Spleen (tissue), 11 donors: ENCODE data around the gene CSNK1A1. TPM values are rescaled to one million over a fixed set of nuclear protein-coding genes. Genes with fewer than 3 reads are reported as not detected.
"Not testable (repeated sequence)": the region's sequence is repeated elsewhere in the genome, so short reads cannot be mapped to it uniquely, and the experiment has no call there.

ENCODE experiments used
- DNase-seq: peaks from one replicate; pipeline ENCODE4 v3.0.0-alpha.2; 2020
- H3K27ac ChIP-seq, 8 donors: fragments of 200-600 bp; sonication (generic) in 7 of 8; 1 replicate in 4 of 8; 2 replicates in 4 of 8; pipeline versions ENCODE4 v1.5.0 to v1.8.0; 2016 to 2021; ENCODE audit warnings: inconsistent platforms in 4 of 8, mild to moderate bottlenecking in 4 of 8, moderate library complexity in 1 of 8
- H3K27me3 ChIP-seq, 7 donors: fragments of 200-600 bp; sonication (generic) in 6 of 7; replicated peaks in 1 of 7; 1 replicate in 4 of 7; 2 replicates in 3 of 7; pipeline versions ENCODE4 v1.5.0 to v1.8.0; 2016 to 2021; ENCODE audit warnings: inconsistent platforms in 3 of 7, mild to moderate bottlenecking in 1 of 7
- H3K36me3 ChIP-seq, 6 donors: fragments of 200-600 bp; sonication (generic) in 5 of 6; 1 replicate in 4 of 6; 2 replicates in 2 of 6; pipeline versions ENCODE4 v1.5.0 to v1.8.0; 2016 to 2021; ENCODE audit warnings: inconsistent platforms in 2 of 6
- H3K4me1 ChIP-seq, 6 donors: fragments of 200-600 bp; sonication (generic) in 5 of 6; 1 replicate in 3 of 6; 2 replicates in 3 of 6; pipeline versions ENCODE4 v1.5.0 to v1.8.0; 2016 to 2021; ENCODE audit warnings: inconsistent platforms in 3 of 6
- H3K4me3 ChIP-seq, 8 donors: fragments of 200-600 bp; sonication (generic) in 7 of 8; 1 replicate in 4 of 8; 2 replicates in 4 of 8; pipeline versions ENCODE4 v1.5.0 to v1.8.0; 2016 to 2021; ENCODE audit warnings: inconsistent platforms in 4 of 8, mild to moderate bottlenecking in 4 of 8, moderate library complexity in 2 of 8
- H3K9me3 ChIP-seq, 8 donors: fragments of 200-600 bp; sonication (generic) in 7 of 8; 1 replicate in 4 of 8; 2 replicates in 4 of 8; pipeline versions ENCODE4 v1.5.0 to v1.8.0; 2016 to 2021; ENCODE audit warnings: inconsistent platforms in 4 of 8
- POLR2A ChIP-seq, 3 donors: fragments of 450-650 bp; IDR thresholded peaks; one replicate each; pipeline ENCODE4 v1.5.1; 2017; ENCODE audit warnings: antibody characterized with exemption in 3 of 3, mild to moderate bottlenecking in 1 of 3
- POLR2AphosphoS5 ChIP-seq, 3 donors: sonication (generic); formaldehyde crosslinking; IDR thresholded peaks; one replicate each; pipeline ENCODE4 v1.5.1; 2017; ENCODE audit warnings: antibody characterized with exemption in 3 of 3
- WGBS, 5 donors: extraction: QIAGEN DNeasy Blood & Tissue Kit in 3 of 5; methylation state at CpG; one replicate each; pipeline versions ENCODE4 v1.1.5 to v1.1.7; 2013 to 2018; 5-methylcytosine and 5-hydroxymethylcytosine counted together
- intact Hi-C: fragments of 100-400 bp; cut with DNase I; formaldehyde crosslinking; loops from one replicate; pipeline ENCODE4 v1.15.0; 2023; ENCODE audit warnings: low total_unique reads
- polyA plus RNA-seq, 3 donors: library from polyadenylated mRNA; stranded (reverse); fragments of 200-250 nt; gene quantifications; one replicate each; pipeline ENCODE4 v1.2.1, GENCODE V29; 2013
- total RNA-seq, 7 donors: library from RNA; depleted of rRNA in 3 of 7; stranded (reverse); fragments of >200 nt in 3 of 7; fragmentation: NEBNext Ultra II Directional in 4 of 7; extraction: Animal tissue kit (Norgen Biotek cat#: 25700) in 4 of 7; gene quantifications; one replicate each; pipeline versions ENCODE4 v1.1.0 to v1.2.1, GENCODE V29; 2016 to 2021
- TF ChIP-seq, protein P1 (sequence below), 11 experiments: fragments of 200-600 bp in 7 of 11; fragments of 450-650 bp in 4 of 11; sonication (generic) in 4 of 11; IDR thresholded peaks in 8 of 11; conservative IDR thresholded peaks in 3 of 11; 1 replicate in 7 of 11; 2 replicates in 4 of 11; pipeline versions ENCODE4 v1.4.0 to v1.8.0; 2016 to 2021; ENCODE audit warnings: antibody characterized with exemption in 11 of 11, inconsistent platforms in 4 of 11, mild to moderate bottlenecking in 1 of 11
- donor health status: healthy with polysubstance abuse.
- donor health status: DM: no; HTN: no; CAD: no; lungs with moderate emphysema.
- donor health status: DM: no; HTN: no; CAD: no.
- donor health status: Bipolar disorder and iron deficiency.
- donor health status: healthy.
- donor health status: DM: no; HTN: no; CAD: no.
- donor health status: DM: yes; HTN: yes; CAD: no.

The CSNK1A1 gene
- total and polyA plus RNA-seq, 10 donors, result 31.9 to 223 (median 185) TPM

DNA sequence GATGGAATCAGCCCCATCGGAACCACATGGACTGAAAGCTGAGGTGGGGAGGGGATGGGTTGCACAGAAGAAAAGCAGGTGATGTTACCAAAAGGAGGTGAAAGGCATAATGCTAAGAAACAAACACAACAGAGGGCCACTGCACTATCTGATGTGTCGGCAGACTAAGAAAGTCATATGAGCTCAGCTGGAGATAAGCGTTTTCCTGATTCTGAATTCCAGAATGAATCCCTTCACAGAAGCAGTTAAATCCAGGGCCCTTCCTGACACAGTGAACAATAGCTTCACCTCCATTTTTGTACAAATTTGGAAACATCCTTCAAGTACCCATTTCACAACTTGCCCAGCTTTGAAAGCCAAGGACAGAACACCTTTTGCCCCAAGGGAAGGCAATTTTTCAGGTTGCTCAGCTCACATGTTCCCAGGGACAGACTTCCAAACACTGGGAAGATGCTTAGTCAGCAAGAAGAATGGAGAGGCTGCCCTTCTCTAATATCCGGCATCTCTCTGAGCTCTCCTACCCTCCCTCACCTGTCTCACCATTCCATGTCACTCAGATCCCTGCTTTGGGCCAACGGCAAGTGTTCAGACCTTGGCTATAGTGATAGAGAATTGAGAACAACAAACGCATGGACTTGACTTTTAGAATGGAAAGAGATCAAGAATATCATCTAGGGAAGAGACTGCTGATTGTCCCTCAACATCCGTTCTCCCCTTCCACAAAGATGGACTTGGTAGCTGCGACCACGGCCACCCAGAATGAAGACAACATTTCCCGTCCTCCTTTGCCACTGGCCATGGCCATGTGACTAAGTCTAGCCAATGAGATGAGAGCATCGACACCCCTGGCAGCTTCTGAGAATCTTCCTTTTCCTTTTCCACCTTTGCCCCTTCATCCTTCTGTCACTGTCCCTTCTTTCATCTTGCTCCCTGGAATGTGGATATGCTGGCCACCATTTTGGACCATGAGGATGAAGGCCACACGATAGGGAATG is 103.6 kb downstream of the CSNK1A1 start:
- H3K27ac ChIP-seq, result peak overlapping the region in 6 of 8 donors; percentile 25 to 71 (median 56)

GRCh38 chr5:149446794-149447193 is 104.4 kb downstream of the CSNK1A1 start:
- Histone ChIP-seq H3K4me1 (peaks cover 15 to 42% (median 30%) of the 10 kb centered on the region in 6 donors), H3K27ac (peak overlapping the region in 3 of 8 donors; percentile 57 to 71 (median 69))
- H3K36me3 ChIP-seq, H3K27me3 ChIP-seq, H3K4me3 ChIP-seq, H3K9me3 ChIP-seq, DNase-seq, intact Hi-C loops: not testable (repeated sequence)
- 89 to 100% (median 97%) methylated on average over 3 of the region's 3 CpGs for WGBS, 5 donors

More for the DNA sequence above, 103.6 kb downstream of the CSNK1A1 start:
- H3K4me3 ChIP-seq, result no peak overlapping the region
- no peak for DNase-seq
- peaks cover 19 to 43% (median 32%) of the 10 kb centered on the region in 6 donors for H3K4me1 ChIP-seq
- H3K9me3 ChIP-seq, result peaks cover 0 to 5% (median 0%) of the 10 kb centered on the region in 8 donors
- intact Hi-C loops, result no loop called here
- H3K36me3 ChIP-seq, result no peaks in the 10 kb centered on the region
- TF ChIP-seq POLR2AphosphoS5 (IDR thresholded peaks at IDR 0.05), result no peak
- TF ChIP-seq, protein P1, sequence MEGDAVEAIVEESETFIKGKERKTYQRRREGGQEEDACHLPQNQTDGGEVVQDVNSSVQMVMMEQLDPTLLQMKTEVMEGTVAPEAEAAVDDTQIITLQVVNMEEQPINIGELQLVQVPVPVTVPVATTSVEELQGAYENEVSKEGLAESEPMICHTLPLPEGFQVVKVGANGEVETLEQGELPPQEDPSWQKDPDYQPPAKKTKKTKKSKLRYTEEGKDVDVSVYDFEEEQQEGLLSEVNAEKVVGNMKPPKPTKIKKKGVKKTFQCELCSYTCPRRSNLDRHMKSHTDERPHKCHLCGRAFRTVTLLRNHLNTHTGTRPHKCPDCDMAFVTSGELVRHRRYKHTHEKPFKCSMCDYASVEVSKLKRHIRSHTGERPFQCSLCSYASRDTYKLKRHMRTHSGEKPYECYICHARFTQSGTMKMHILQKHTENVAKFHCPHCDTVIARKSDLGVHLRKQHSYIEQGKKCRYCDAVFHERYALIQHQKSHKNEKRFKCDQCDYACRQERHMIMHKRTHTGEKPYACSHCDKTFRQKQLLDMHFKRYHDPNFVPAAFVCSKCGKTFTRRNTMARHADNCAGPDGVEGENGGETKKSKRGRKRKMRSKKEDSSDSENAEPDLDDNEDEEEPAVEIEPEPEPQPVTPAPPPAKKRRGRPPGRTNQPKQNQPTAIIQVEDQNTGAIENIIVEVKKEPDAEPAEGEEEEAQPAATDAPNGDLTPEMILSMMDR (IDR thresholded peaks at IDR 0.05 in 8 of 11, conservative IDR thresholded peaks at IDR 0.05 in 3 of 11), result no peak
- TF ChIP-seq POLR2A (IDR thresholded peaks at IDR 0.05), result no peak
- H3K27me3 ChIP-seq, result no peaks in the 10 kb centered on the region
- 84 to 91% (median 90%) methylated on average over 12 of the region's 12 CpGs for WGBS, 5 donors

DNA sequence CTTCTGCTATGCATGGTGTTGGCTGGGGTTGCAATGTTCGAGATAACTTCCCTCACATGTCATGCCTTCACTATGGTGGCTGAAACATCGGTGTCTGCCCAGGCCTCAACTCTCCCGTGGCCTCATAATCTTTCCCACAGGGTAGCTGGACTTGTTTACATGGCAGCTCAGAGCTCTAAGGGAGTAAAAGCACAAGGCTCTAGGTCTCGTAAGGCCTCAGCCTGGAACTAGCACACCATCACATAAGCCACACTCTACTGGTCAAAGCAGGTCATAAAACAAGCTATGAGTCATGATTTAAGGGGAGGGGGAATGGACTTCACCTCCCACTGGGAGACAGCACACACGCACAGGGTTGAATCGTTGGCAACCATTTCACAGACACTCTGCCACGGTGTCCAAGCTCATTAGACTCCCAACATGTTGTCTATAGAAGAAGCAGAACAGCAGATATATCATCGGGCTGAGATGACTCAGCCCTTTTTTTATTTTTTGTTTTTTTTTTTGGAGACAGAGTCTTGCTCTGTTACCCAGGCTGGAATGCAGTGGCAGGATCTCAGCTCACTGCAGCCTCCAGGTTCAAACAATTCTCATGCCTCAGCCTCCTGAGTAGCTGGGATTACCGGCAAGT is 105.4 kb downstream of the CSNK1A1 start:
- Histone ChIP-seq H3K27me3 (no peaks in the 10 kb centered on the region), H3K9me3 (peaks cover 0 to 5% (median 0%) of the 10 kb centered on the region in 8 donors), H3K4me1 (peaks cover 9 to 33% (median 21%) of the 10 kb centered on the region in 6 donors), H3K36me3 (no peaks in the 10 kb centered on the region), H3K27ac (no peak overlapping the region), H3K4me3 (no peak overlapping the region)
- DNase-seq, result no peak
- TF ChIP-seq POLR2AphosphoS5 (IDR thresholded peaks at IDR 0.05) (no peak), POLR2A (IDR thresholded peaks at IDR 0.05) (no peak)
- TF ChIP-seq, protein P1 (IDR thresholded peaks at IDR 0.05 in 8 of 11, conservative IDR thresholded peaks at IDR 0.05 in 3 of 11), result no peak
- 63 to 78% (median 74%) methylated on average over 9 of the region's 9 CpGs for WGBS, 5 donors
- intact Hi-C loops, result no loop called here

DNA sequence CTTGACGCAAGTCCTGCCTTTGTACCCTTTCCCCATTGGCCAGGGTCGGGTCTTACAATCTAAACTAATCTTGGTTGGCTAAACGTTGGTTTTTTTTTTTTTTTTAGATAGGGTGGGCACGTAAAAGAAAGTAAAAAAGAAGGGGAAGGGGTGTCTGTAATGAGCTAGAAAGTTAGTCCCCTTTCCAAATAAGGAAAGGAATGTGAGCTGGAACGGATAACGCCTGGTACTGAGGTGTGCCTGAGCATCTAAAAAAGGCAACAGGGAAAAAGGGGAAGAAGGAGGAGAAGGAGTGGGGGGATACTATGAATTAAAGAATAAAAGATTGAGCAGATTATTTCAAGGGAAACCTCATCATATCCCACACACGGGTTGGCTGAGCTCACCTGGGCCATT is 105.9 kb downstream of the CSNK1A1 start:
- no peak for DNase-seq
- H3K36me3 ChIP-seq, result no peaks in the 10 kb centered on the region
- H3K4me3 ChIP-seq, result no peak overlapping the region
- intact Hi-C loops, result no loop called here
- peaks cover 3 to 27% (median 16%) of the 10 kb centered on the region in 6 donors for H3K4me1 ChIP-seq
- peaks cover 0 to 5% (median 0%) of the 10 kb centered on the region in 8 donors for H3K9me3 ChIP-seq
- TF ChIP-seq POLR2AphosphoS5 (IDR thresholded peaks at IDR 0.05), result no peak
- TF ChIP-seq POLR2A (IDR thresholded peaks at IDR 0.05), result no peak
- TF ChIP-seq, protein P1 (IDR thresholded peaks at IDR 0.05 in 8 of 11, conservative IDR thresholded peaks at IDR 0.05 in 3 of 11), result no peak
- H3K27me3 ChIP-seq, result no peaks in the 10 kb centered on the region
- H3K27ac ChIP-seq, result no peak overlapping the region
- 81 to 91% (median 84%) methylated on average over 7 of the region's 7 CpGs for WGBS, 5 donors

- H3K36me3 ChIP-seq, DNase-seq, H3K4me3 ChIP-seq, H3K27ac ChIP-seq, H3K27me3 ChIP-seq, H3K9me3 ChIP-seq: not testable (repeated sequence)
- peaks cover under 1 to 27% (median 14%) of the 10 kb centered on the region in 6 donors for H3K4me1 ChIP-seq
- intact Hi-C loops, result loop anchor here (5.0 kb wide), 1 partner anchor 118 kb away; no protein-coding TSS in a partner anchor
- 62 to 91% (median 70%) methylated on average over 3 to 4 of the region's 4 CpGs for WGBS, 5 donors
Observed at GRCh38 chr5:149444430-149444829, 106.8 kb downstream of the CSNK1A1 start.
